GM19240 (cell line): Measurements from ENCODE around the gene PRPSAP1.
"Not testable (repeated sequence)": the region's sequence is repeated elsewhere in the genome, so short reads cannot be mapped to it uniquely, and the experiment has no call there.

Source experiments
- DNase-seq: peaks from one replicate; pipeline ENCODE4 v3.0.0; 2011; ENCODE audit warnings: low spot score; ENCODE audit not compliant: insufficient read length

PRPSAP1 gene

DNA sequence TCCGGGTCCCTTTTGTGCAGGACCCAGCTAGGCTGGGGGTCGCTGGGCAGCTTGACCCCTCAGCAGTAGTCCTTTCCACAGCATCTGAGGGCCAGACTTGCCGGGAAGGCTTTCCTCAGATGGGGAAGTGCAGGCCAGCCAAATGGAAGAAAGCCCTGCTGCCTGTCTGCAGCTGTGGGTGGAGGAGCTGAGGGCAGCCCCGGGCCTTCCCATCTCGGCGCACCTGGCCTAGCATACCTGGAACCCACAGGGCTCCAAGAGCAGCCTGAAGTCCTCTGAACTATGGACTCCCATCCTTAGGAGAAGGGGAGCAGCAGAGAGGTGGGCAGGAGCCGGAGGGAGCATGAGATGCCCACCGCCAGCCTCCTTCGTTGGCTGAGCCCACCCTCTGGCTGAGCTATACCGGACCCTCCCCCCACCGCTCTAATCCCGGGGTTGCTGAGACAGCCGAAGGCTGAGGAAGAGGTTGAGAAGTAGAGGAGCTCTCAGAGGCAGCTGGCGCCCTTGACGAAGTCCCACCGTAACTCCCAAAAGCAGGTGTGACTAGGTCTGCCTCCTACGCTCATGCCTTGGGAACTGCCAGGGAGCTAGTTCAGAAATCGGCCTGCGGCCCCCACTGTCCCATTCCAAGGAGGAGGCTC lies 75.3 kb downstream of the PRPSAP1 start:
- DNase-seq: no peak

DNA sequence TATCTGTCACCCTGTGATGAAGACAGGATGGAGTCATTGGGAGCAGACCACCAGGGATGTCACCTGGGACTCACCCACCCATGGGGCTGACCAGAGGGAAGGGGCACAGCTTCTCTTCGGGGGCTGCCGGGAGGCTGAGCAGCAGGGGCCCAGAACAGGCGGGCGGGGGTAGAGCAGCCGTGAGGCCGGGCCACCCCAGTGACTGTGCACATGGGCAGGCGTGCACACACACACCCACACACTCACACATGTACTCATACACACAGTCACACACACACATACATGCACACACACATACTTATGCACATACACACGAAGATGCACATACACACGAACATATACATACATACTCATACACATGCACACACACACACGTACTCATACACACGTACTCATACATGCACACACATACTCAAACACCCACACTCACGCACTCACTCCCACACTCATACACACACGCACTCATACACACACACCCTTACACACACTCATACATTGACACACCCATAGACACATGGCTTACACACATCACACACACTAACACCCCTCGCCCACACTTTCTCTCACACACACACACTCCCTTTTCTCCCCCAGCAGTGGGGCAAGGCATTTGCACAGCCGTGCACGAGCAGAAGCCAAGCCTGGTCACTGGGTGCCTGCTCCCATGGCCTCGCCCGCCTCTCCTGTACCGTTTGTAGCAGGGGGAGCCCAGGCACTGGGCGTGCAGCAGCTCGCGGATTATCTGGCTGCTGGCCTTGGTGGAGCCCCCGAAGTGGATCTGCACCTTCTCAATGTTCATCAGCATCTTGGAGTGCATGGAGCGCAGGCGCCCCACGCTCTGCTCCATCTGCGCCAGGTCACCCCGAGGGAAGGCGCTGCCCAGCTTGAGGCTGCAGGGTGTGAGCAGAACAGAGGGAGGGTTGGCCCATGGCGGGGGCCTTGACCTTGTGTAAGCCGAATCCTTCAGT lies 76.1 kb downstream of the PRPSAP1 start:
- DNase-seq: no peak

DNA sequence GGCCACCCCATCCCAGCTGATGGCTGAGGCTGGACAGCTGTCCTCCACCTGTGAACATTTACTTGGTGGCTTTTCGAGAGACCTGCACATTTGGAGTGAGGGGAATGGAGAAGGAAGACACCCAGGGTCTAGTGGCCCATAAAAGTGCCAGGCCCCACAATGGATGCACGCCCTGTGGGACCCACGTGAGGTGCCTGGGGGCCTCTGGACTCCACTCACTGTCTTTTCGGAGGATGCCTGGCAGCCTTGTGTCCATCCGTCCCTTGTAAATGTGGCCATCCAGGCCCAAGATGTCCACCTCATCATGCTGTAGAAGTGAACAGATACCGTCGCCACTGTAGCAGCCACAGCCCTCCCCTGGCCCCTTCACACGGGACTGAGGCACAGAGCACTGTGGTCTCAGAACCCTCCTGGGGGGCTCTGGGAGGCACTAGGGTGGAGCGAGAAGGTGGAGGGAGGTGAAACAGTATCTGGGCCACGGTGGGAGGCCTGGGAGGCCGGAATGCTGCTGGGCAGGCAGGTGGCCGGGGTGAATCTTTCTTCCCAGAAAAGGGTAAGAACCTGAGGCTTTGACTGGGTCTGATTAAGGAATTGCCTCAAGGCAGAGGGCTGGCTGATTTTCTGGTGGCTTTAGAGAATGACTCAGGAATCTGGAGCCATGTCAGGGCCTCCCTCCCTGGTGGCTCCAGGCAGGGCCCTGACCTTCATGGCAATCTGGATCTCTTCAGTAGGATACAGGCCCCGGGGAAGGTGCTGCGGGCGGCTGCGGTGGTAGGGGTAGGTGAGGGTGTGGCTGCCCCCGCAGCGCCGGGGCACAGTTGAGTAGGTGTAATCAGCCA lies 77.0 kb downstream of the PRPSAP1 start:
- DNase-seq: no peak

DNA sequence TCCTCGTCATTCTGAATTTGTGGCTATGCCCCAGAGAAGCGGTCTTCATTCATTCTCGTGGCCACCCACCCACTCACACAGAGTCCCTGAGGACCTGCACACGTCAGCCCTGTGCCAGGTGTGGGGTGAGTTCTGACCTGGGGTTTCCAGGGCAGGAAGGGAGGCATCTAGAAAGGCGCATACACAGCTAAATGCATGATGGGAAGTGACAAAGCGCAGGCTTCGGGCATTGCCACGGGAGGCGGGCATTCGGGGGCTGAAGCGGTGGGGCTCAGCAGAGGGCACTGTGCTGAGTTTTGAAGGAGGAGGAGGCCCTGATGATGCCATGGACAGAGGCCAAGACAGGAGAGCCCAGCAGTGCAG lies 77.7 kb downstream of the PRPSAP1 start:
- DNase-seq: no peak

DNA sequence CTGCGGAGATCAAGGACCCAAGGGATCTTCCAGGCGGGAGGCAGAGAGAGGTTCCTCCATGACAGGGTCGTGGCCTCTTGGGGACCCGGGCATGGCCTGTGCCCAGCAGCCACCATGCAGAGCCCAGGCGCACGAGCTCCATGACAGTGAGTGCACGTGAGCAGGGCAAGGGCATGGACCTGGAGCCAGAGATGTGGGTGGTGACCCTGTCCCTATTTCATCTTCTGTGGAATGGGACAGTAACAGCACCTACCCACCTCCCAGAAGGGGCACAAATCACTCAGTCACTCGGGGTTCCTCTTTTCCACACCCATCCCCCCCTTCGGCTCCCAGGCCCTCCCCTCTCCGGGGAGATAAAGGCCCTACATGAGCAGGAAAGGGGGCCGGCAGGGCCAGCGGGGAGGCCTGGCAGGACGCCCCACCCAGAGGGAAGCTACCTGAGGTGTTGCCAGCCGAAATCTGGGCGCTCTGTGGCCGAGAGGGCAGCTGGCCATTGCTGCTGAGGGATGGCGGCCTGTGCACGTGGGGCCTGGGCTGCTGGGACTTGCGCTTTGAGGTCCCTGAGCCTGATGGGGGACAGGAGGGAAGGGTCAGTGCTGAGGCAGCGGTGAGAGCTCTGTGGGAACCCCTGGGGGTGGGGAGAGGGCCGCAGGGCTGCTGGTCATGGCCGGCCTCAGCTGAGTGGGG lies 78.2 kb downstream of the PRPSAP1 start:
- DNase-seq: no peak

DNA sequence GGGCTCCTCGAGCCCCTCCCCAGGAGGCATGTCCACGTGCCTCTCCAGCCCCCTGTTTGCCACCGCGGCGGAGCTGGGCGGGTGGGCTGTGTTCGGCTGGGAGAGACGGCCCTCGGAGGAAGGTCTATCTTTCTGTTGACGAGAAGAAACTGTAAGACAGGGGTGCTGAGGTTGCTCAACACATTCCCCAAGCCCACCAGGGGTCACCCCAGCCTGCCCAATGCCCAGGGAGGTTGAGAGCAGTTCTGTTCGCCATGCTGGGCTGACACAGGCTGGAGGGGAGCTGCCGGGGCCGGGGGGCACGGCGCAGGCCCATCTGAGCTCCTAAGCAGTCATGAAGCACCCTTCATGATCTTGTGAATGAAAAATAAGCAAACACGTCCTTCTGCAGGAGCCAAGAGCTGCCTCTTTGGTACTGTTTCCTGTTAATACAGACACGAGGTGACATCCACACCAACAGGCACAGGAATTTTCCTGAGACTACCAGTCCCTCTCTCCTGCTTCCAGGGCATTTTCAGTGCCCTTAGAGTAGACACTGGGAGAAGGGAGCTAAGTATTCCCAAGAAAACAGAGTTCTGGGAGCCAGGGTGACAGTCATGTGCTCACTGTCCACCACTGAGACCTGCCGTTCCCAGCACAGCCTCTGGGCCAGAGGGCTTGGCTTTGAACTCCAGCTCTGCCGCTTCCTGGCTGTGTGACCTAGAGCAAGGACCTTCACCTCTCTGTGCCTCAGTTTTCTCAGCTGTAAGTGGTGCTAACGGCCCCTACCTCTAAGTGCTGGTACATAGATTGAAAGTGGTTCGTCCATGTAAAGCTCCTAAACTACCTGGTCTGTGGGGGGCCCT lies 79.4 kb downstream of the PRPSAP1 start:
- DNase-seq: no peak

DNA sequence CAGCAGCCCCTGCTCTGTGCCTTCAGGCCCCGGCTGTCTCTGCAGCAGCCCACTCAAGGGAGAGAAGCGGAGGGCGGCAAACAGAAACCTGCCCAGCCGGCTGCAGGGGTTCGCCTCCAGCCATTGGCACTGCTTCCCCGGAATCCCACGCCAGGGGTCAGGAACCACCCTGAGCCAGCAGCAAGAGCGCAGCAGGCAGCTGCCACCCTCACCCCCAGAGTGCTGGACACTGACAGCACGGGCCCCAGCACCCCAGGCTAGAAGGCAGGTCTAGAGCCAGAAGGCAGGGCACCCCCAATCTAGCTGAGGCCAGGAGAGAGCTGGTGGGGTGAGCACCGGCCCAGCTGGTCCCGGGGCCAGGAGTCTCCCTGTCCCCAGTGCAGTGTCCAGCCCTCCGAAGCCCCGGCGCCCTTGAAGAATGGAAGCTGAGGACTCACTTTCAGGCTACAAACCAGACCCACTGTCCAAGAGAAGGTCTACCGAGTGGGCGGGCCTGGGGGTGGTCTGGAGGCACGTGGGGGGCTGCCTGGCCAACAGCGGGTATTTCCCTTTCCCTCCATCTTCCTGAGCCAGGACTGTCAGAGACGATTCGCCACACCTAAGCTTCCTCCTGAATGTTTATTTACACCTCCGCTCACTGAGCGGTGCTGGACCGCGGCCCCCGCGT lies 80.1 kb downstream of the PRPSAP1 start:
- no peak for DNase-seq

DNA sequence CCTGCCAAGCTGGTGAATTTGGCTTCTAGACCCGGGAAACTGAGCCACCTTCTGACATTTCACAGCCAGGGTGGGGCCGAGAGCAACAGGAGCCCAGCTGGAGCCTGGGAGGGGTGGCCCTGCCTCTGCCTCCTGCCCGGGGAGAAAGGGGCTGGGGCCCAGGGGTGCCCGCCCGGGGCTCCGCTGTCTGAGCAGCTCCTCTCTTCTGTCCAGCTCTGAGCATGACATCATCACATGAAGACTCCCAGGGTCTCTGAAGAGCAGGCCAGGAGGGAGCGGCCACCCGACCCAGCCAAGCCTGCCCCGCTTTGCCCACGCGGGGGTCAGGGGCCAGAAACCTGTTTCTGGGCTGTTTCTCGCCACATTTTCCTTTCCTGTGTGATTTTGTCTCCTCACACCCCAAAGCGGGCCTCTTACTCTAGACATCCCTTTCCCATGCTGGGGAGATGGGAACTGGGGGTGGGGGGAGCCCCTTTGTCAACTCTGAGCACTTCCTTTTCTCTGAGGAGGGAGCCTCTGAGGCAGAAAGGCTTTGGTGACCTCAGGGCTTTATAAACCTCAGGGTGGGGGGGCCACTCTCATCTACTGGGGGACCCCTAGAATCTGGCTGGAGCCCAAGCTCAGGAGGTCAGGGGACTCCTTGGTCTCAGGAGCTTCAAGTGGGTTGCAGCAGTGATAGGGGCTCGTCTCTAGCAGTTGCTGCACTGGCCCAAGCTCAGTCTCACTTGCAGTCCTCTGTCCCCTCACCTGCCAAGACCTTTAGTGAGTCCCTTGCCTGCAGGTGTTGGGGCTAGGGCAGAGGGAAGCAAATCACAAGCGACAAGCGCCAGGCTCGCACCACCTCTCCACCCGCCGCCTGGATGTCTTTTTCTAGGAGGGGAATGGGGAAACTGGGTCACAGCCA lies 80.9 kb downstream of the PRPSAP1 start:
- DNase-seq: no peak

DNA sequence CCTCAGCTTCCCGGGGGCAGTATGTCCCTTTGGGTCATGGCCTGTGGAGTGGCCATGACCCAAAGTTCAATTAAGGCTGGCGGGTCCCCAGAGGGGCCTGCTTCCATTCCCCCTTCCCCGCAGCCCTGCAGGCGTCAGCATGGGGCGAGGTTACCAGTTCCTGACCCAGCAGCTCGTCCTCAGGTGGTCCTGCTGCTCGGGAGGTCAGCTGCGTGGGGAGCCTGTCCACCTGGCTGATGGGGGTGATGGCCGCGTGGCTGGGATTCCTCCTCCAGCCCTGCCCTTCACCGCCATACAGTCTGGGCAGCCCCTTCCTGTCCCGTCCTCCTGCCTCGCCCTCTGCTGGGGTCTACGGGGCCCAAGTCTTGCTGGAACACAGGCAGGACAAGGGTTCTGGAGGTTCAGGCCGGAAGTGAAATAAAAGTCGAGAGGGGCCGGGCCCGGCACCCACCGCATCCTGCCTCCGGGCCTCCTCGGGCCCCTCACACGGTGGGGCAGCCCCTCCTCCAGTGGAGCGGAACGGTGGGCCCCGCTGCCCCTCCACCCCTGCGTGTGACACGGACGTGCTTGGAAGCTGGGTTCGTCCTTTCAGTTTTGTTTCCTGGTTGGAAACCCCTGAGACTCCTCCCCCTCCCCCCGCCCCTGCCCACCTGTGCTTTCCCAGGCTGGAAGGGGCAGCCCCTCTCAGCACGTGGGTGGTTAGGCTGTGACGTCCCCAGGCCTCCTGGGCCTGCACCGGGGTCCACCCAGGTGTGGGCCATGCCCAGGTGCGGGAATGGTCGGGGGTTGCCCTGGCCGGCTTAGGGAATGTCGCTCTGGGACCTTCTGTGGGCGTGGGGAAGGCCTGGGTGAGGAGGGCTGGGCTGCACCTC lies 81.8 kb downstream of the PRPSAP1 start:
- DNase-seq: peak; percentile 60

DNA sequence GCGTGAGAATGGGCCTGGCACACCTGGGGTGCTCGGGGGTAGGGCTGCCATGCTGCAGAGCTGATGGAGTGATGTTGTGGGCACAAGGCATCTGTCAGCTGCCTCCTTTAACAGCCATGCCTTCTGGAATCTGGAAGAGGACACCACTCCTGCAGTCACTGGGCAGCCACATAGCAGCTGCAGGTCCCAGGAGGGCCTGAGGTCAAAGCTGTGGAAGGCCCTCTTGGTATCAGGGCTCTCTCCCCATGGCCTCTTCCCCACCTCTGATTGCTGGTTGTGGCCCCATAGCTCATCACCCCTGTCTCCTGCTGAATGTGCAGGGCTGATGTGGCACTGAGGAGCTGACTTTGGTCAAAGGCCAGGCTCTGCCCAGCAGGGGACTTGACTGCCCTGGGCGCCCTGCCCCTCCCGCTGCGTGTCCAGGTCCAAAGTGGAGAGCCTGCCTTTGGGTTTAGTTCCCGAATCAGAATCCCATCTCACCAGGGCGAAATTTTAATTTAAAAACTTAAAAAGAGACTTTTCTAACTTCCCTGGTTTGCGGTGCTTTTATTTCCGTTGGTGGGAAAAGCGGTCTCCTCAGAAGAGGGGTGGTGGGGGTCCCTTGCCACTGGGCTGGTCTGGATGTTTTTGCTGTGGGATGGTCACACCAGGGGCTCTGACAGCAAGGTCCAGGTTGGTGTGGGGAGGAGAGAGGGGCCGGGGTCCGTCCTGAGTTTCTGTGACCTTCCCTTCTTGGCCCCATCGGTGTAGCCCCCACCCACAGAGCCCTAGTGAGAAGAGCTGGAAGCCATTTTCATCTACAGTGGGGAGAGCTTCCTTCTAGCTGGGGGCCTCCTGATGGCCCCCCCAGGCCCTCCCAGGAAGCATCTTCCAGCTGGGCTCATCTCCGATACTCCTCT lies 82.7 kb downstream of the PRPSAP1 start:
- no peak for DNase-seq

DNA sequence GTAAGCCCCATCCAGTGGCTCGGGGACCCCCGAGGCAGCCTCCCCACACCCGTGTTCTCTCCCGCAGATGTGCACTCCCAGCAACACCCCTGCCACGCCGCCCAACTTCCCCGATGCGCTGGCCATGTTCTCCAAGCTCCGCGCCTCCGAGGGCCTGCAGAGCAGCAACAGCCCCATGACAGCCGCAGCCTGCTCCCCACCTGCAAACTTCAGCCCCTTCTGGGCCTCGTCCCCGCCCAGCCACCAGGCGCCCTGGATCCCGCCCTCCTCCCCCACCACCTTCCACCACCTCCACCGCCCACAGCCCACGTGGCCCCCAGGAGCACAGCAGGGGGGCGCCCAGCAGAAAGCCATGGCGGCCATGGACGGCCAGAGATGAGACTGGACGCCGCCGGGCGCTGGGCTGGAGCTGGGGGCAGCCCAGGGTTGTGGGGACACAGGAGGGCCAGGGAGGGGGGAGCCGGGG lies 83.6 kb downstream of the PRPSAP1 start:
- DNase-seq: no peak

DNA sequence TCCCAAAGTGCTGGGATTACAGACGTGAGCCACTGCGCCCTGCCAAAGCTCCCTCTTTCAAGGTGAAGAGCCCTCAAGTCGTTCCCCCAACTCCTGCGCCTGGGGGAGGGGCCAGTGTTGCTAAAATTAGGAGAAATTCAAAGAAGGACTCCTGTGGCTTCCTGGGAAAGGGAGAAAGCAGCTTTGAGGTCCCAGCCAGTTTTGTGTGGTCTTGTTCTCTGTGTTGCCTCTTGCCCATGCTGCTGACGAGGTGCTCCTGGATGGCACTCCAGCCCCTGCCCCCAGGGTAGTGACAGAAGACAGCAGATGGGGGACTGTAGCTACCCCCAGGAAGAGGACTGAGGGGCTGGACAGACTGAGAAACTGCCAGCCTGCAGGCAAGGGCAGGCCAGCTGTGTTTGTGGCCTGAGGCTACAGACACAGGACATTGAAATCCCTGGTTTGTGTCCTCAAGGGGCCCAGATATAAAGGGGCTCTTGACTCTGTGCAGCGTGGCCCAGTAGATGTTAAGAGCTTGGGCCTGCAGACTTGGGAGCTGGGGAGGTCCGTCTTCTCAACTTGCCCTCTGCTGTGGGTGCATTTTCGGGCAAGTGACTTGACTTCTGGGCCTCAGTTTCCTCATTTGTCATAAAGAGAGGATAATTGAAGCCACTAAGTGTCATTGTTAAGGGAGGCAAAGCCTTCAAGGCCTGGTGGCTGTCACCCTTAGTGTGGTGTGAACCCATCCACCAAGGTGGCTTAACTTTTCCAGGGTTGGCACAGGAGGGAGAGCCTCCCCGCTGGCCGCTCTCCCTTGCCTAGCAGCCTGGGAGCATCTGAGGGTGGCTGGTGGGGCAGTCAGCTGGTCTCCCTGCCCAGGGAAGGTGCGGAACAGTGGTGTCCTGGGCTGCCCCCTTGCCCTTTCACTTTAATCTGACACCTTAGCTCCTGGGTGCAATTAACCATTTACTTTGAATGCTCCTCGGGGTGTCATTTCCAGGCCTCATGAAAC lies 84.4 kb downstream of the PRPSAP1 start:
- no peak for DNase-seq

DNA sequence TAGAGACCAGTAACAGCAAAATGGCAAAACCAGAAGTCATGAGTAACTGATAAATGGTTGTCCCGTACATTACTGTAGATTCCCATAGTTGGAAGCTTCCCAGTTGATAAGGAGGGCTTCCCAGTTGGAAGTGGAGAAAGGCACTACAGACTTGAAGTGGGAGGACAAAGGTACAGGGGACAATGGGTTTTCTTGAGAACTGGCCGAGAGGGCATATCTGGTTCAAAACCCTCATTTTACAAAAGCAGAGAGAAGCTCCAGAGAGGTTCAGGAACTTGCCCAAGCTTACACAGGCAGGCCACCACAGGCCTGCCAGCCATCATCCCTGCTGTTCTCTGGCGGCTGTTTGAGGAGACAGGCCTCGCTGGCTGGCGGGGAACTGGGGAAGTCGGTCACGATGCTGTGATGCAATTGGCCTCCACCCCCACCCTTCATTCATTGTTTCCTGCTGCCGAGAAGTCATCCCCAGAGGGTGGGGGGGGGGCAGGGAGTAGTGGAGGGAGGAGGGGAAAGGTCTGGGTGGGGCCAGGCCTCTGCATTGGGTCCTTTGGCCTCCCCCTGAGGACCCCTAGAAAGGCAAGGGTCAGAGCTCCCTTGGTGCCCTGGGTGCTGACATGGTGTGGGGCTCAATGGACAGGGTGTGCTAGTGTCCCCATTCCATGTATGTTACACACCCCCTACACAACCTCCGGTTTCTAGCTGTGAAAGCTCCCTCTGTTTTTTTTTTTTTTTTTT lies 85.5 kb downstream of the PRPSAP1 start:
- DNase-seq: no peak

DNA sequence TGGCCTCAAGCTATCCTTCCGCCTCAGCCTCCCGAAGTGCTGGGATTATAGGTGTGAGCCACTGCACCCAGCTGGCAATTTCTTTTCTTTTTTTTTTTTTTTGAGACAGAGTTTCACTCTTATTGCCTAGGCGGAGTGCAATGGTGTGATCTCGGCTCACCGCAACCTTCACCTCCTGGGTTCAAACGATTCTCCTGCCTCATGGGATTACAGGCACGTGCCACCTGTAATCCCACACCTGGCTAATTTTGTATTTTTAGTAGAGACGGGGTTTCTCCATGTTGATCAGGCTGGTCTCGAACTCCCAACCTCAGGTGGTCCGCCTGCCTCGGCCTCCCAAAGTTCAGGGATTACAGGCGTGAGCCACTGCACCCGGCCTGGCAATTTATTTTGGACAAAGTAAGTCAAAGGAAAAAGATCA lies 86.1 kb downstream of the PRPSAP1 start:
- not testable (repeated sequence) for DNase-seq
